Activated CD4-positive, alpha-beta T cell treated with anti-CD3 and anti-CD28 coated beads for 4 hours (primary cell): ENCODE results near the gene LPCAT1.
"Not testable (repeated sequence)": the region's sequence is repeated elsewhere in the genome, so short reads cannot be mapped to it uniquely, and the experiment has no call there.

ENCODE experiments used
- DNase-seq, 2 donors: peaks; one replicate each; pipeline ENCODE4 v3.0.0-alpha.2; 2020

LPCAT1 gene

DNA sequence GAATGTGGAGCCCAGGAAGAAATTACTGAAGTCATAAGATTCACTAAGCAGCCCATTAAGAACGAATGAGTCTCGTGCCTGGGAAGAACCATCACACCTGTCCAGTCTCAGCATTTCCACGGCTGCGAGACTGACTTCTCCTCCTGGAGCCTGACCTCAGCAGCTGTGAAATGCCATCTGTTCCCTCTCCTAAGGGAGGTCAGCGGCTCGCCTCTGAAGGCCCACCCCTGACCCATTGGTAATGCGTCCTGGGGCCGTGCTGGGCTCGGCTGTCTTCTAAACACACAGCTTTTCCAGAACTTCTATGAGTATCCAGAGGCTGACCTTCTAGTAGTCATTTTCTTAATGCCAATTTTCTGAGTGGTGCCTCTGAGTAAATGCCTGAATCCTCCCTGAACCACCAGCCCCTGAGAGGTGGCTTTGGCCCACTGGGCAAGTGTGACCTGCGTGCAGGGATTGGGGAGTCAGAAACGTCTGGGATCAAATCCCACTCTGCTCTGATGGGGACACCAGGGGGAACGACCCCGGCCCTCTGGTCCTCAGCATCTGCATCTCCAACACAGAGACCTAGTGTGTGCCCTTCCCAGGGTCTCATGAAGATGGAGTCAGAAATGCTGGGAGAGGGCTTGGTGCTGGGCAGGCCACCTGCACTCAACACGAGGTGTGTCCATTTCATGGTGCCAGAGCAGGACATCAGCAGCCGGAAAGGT, 84.2 kb downstream of the LPCAT1 start:
- no peak for DNase-seq

DNA sequence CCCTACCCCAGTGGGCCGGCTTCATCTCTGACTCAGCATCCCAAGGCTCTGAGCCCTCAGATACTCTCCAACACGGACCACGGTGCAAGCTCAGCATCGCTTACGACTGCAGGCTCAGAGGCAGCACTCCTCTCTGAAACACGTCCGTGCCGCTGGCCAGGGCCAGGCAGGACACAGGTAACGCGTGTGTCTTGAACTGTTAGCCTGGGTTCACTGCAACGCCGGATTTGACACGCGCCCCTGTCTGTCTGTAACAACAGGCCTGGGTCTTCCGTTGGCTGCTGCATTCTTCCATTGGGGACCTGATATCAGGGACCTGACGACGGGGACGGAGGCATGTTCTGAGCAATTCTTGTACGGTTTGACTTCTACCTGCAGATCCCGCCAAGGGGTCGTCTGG, 84.9 kb downstream of the LPCAT1 start:
- no peak for DNase-seq

DNA sequence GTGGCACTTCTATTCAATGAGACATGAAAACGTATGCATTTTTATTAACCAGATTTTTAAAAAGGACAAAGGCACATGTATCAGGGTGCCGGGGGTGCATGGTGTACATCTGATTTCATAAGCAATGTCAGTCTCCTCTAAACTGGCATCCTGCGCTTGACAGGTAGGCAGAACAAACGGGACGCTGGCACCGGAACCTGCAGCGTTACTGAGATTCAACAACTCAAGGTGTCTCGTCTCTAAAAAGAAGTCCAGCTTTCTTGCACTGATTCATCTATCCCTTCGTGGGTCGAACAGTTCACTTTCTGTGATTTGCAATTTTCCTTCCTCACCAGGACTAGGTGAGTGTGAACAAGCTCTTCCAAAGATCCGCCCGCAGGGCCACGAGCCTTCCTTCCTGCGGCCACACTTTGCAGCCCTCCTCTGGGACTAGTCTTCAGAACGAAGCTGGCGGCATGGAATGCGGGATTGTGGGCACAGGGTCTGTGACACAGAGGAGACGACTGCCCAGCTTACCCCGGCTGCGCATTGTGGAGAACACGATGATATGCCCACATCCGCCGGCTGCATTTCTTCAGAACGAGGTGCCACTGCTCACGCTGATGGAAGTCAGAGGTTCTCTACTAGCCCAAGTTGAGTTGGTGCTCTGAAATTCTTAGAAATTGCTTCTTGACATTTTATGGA, 85.7 kb downstream of the LPCAT1 start:
- DNase-seq, result no peak

- DNase-seq, result no peak
Observed at GRCh38 chr5:1437226-1437829, 86.4 kb downstream of the LPCAT1 start.

DNA sequence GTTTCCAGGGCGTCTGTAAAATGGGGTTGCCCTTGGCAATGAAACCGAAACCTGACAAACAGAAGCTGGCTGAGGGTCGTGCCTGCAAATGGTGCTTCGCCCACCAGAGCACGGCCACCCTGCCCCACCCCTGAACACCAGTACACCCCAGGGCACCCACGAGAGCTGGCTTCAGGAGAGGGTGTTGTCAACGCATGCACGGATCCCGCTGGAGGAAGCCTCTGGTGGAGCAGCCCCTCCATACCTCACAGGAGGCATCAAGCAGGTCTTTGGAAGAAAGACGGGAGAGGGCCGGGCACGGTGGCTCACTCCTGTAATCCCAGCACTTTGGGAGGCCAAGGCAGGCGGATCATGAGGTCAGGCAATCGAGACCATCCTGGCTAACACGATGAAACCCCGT, 87.1 kb downstream of the LPCAT1 start:
- DNase-seq, result no peak

DNA sequence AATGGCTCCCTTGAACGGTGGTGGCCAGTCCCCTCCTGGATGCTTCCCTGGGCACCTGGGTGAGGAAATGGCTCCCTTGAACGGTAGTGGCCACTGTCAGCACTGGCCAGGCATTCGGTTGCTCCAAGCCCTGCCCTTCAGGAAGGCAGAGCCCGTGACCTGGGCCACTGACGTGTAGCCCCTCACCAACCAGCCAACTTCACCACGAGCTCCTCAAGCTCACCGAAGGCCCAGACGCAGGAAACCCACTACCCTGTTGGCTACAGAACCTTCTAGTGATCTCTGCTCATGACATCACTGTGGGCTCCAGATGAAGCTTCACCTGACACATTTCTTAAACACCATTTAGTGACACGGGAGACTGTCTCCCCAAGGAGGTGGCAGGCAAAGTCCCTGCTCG, 87.7 kb downstream of the LPCAT1 start:
- DNase-seq, result no peak

DNA sequence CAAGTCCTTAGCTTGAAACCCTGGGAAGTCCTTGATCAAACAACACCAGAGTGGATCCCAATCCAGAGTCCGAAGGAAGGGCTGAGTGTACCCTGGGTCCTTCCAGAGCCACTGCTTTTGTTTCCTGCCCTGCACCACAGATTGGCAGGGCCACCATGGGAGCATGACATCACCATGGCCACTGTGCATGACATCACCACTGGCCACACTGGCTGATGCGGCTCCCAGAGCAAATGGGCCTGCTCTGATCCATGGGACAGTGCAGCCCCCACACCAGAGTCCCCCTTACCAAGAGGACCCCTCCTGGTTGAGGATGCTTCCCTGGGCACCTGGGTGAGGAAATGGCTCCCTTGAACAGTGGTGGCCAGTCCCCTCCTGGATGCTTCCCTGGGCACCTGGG, 88.4 kb downstream of the LPCAT1 start:
- DNase-seq, result no peak

GRCh38 chr5:1432296-1432695, 91.5 kb downstream of the LPCAT1 start:
- no peak for DNase-seq

DNA sequence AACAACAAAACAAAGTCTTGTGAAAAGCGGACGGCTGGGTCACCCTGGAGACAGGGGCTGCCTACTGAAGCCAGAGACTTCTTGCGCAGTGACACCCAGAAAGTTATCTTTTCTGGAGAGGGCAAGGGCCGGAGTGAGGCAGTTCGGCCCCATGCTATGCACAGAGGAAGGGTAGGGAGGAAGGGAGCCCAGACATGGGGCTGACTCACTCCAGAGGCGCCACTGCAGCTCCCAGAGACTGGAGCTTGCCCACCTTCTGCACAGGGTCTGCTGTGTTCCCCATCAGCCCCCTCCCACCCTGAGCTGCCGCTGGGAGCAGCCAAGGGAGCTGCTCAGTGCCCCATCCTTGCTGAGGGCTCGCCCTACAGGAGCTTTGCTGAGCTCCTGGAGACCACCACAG, 91.9 kb downstream of the LPCAT1 start:
- no peak for DNase-seq

DNA sequence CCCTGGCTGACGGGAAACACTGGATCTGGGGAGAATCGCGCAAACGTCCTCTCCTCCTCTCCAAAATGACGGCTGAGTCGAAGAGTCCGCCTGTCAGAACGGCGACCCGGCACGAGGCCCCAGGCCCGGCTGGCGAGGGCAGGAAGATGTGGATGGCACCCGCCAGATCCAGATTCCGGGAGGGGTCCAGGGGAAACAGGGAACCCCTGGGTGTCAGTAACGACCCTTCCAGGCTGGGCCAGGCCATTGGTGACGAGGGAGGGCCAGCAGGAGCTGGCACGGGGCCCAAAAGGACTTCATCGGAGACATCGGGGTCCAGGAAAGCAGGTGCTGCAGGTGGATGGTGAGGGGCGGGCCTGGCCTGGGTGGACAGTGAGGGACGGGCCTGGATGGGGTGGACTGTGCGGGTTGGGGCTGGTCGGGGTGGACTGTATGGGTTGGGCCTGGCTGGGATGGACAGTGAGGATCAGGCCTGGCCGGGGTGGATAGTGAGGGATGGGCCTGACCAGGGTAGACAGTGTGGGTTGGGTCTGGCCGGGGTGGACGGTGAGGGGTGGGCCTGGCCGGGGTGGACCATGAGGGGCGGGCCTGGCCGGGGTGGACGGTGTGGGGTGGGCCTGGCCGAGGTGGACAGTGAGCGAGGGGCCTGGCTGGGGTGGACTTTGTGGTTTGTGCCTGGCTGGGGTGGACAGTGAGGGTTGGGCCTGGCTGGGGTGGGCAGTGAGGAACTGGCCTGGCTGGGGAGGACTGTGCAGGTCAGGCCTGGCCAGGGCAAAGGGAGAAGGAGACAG, 92.5 kb downstream of the LPCAT1 start:
- no peak for DNase-seq

DNA sequence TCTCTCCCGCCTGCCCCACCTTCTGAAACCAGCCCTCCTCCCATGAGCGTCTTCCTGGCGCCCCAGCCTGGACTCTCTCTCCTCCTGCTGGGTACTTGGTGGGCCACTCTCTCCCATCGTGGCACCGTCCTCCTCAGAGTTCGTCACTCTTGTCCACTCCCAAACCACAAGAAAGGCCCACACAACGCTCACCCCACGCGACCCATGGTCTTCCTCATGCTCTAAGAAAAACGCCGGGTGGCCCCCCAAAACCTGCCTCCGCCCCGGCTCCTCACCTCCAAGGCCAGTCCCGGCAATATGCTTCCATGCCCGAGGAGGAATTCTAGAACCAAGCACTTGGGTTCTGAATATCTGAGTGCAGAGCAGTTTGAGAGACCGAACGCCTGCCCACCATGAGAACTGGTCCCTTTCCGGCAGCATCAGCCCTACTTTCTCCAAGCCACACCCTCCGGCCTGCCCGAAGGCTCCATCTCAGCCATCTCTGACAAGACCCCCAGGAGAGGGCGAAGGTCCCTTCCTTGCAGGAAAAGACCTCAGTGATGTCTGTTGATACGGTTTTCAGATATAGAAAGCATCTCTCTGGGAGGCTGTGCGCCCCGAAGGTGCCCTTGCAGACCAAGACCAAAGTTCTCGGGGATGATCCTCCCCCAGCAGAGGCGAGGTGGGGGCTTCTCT, 93.5 kb downstream of the LPCAT1 start:
- no peak for DNase-seq

DNA sequence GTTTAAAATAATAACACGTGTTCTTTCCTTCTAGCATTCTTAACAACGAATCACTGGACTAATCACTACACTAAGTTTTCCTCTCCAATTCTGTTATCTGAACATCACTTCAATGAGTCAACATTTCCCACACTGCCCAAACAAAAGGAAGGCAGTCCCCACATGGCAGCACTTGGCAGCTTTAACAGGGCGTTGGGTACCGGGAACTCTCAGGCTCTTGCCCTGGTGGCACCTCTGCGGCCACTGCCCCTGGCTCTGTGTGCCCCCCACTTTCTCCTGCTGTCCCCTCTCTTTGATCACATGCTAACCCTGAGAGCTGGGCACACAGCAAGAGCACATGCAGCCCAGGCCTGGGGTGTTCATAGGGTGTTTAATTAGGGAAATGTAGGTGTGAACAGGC, 94.3 kb downstream of the LPCAT1 start:
- no peak for DNase-seq

DNA sequence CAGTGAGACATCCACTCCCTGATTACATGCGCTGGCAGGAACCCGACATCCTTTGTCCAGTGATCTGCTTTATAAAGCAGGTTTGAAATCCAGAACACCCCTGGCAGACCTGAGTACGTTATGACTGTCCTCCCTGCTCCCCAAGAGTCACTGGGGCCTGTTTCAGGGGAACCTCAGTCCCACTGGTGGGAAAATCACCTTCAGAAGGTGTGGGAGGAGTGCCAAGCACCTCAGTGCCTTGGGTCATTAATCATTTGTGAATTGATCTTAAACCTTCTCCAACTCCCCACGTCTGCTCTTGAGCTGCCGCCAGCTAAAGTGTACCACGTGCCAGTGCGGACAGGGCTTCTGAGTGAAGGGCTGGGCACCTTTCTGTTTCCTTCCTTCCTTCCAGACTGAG, 94.7 kb downstream of the LPCAT1 start:
- DNase-seq, result no peak

- DNase-seq, result no peak
Observed at GRCh38 chr5:1428107-1428506, 95.7 kb downstream of the LPCAT1 start.

DNA sequence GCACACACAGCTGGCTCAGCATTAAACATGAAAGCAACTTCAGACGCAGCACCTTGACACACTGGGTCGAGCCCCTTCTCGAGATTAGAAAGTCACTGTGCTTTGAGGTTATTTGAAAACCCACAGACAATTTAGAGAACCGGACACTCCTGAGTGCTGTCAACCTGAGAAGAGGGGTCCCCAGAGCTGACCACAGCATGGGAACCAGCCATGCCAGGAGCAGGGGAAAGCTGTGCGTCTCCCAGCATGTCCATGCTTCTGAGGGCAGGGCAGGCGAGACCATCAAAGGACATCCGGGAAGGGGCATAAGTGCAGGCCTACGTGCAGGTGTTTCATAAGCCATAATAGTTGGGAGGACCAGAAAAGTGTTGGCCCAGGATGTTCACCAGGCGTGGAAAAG, 99.0 kb downstream of the LPCAT1 start:
- no peak for DNase-seq

DNA sequence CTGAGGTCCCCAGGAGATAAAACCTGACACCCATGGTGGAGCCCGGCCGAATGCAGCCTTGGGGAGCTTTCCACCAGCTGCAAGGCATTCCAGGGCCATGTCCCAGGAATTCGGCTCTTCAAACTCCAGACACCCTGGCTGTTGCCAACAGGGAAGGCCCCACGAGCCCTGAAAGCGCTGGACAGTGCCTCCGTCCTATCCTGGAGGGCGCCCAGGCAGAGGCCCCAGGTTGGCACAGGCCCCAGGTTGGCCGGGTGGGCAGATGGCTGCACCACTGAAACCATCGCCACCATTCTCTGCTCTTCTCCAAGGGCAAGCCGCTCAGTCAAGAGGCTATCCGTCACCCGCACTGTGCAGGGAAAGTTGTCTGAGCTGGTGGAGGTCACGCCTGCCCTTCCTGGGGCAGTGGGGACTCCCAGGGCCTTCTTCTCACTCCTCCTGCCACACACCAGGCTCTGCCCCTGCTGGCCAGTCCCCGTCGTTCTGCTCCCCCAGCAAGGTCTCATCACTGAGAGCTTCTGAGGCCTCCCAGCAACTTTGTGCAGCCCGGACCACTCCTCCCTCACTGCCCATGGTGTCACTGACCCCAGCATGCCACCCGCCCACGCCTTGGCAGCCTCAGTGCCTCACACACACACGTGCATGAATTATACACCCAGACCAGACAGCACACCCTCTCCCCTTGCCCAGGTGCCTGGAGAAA, 99.7 kb downstream of the LPCAT1 start:
- DNase-seq, result no peak

DNA sequence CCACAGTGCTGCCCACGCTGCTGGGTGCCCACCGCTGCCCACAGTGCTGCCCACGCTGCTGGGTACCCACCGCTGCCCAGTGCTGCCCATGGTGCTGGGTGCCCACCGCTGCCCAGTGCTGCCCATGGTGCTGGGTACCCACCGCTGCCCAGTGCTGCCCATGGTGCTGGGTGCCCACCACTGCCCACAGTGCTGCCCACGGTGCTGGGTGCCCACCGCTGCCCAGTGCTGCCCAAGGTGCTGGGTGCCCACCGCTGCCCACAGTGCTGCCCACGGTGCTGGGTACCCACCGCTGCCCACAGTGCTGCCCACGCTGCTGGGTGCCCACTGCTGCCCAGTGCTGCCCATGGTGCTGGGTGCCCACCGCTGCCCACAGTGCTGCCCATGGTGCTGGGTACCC, 101.2 kb downstream of the LPCAT1 start:
- not testable (repeated sequence) for DNase-seq

- no peak for DNase-seq
Observed at GRCh38 chr5:1421521-1422341, 102.0 kb downstream of the LPCAT1 start.

GRCh38 chr5:1420211-1421195, 103.3 kb downstream of the LPCAT1 start:
- no peak for DNase-seq
